T-helper 22 cell (primary cell): ENCODE measurements around the gene DAB1.
"Not testable (repeated sequence)": the region's sequence is repeated elsewhere in the genome, so short reads cannot be mapped to it uniquely, and the experiment has no call there.

Experiments used
- DNase-seq: peaks from one replicate; pipeline ENCODE4 v3.0.0-alpha.2; 2020; ENCODE audit warnings: low read depth

The DAB1 gene

DNA sequence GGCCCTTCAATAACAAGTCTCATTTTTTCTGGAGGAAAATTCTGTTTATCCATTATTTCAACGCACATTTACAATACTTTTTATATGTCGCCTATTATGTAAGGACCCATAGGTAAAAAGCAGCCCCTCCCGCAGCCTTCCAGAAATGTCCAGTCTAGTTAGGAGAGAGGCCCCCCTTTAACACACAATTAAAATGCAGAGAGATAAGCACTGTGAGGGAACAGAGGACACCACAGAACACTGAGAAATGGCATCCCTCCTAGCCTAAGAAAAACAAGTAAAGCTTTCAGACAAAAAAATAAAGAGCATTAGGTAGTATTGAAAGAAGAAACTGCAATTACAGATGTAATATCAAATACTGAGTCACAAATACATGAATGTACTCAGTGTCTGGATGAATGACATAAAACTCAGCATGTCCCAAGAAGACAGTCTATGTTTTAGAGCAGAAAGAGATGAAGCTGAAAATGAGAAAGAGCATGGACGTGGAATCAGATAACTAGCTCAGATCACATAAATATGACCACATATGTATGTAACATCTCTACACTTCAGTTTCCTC lies 62.9 kb downstream of the DAB1 start:
- no peak for DNase-seq

DNA sequence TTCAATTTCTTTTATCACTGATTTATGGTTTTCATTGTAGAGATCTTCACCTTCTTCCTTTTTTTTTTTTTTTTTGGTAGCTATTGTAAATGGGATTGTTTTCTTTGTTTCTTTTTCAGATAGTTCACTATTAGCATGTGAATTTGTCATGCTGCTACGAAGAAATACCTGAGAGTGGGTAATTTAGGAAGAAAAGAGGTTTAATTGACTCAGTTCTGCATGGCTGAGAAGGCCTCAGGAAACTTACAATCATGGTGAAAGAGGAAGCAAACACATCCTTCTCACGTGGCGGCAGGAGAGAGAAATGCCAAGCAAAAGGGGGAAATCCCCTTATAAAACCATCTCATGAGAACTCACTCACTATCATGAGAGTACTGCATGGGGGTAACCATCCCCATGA lies 66.4 kb downstream of the DAB1 start:
- DNase-seq = no peak

DNA sequence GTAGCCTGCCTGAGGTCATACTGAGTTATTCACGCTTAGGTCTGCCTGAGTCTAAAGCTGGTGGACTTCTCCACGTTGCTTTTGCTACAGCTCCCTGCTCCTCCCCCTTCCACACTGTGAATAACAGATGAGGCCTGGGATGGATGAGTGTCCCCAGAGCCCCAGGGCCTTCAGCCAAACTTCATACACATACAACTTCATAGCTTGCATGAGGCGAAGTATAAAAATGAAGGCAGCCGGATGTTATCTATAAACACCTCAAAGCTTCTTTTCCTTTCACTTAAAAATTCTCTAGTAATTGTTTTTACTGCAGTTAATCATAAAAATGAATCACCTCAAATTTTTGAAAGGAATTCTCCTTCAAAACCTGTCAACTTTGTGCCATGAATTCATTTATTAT lies 70.2 kb downstream of the DAB1 start:
- no peak for DNase-seq

DNA sequence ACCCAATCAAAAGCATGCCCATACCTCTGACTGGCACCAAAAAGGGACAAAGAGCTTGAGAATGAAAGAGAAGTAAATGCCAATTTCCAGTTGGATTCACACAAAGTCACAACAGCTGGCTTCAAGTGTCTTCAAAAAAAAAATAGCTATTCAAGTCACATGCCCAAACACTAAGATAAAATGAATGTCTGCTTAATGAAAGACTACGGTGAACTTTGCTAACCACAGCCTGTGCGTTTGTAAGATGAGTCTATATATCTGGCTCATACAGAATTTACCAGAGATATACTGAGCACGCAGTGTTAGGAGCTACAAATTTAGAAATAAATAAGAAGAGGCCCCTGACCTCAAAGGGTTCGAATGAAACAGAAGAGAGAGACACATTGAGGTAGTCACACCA lies 73.2 kb downstream of the DAB1 start:
- no peak for DNase-seq

DNA sequence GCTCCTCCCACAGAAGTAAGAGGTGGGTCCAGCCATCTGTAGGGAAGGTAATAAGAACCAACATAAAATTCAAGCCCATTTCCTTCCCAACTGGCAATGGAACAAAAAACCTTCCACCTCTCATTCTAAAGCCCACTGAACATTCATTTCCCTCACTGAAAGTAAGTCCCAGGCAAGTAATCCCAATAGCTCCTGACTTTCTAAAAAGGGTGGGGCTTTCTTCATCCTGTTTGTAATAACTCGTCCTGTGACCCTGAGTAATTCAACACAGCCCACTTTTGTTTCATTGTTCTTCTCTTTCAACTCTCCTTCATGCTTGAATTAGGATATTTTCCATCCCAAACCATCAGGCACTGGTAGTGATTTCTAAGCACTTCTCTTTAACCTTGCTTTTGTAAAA lies 74.9 kb downstream of the DAB1 start:
- DNase-seq = no peak

DNA sequence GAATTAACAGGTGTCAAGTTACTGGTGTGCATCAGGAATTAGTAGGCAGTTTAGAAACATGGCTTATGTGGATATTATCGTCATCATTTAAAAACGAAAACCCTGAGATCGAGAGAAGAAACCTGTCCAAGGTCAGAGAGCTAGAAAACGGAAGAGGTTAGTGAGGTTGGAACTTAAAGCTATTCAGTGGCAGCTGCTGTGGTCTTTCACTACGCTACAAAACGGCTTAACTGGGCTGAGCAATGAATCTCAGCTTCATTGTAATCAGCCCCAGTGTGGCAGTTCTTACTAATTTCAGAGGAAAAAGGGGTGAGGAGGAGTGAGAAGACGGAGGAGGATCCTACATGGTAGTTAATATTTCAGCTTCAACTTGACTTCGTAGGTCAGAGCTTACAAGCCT lies 77.9 kb downstream of the DAB1 start:
- DNase-seq = no peak

DNA sequence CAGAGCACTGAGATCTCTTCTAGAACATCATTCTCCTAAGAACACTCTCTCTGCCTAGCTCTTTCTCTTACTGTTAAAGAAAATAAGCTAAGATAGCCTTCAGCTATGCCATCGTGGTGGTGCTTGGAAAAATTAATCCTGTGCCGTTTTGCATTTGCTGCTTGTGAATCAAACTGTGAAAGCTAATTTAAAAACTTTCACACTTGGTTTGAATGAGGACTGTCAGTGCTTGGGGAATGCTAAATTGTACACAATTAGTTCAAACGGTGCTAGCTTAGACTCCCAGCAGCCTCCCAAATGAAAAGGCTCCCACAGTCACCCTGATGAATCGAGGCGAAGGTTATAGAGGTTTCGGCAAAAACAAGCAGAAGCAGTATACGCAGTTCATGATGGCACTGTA lies 79.6 kb downstream of the DAB1 start:
- DNase-seq = no peak

DNA sequence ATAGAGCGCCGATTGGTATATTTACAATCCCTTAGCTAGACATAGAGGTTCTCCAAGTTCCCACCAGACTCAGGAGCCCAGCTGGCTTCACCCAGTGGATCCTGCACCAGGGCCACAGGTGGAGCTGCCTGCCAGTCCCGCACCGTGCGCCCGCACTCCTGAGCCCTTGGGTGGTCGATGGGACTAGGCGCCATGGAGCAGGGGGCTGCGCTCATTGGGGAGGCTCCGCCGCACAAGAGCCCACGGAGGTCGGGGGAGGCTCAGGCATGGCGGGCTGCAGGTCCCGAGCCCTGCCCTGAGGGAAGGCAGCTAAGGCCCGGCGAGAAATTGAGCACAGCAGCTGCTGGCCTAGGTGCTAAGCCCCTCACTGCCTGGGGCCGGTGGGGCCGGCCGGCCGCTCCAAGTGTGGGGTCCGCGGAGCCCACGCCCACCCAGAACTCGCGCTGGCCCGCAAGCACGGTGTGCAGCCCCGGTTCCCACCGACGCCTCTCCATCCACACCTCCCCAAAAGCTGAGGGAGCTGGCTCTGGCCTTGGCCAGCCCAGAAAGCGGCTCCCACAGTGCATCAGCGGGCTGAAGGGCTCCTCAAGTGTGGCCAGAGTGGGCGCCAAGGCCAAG lies 80.5 kb downstream of the DAB1 start:
- DNase-seq = not testable (repeated sequence)

DNA sequence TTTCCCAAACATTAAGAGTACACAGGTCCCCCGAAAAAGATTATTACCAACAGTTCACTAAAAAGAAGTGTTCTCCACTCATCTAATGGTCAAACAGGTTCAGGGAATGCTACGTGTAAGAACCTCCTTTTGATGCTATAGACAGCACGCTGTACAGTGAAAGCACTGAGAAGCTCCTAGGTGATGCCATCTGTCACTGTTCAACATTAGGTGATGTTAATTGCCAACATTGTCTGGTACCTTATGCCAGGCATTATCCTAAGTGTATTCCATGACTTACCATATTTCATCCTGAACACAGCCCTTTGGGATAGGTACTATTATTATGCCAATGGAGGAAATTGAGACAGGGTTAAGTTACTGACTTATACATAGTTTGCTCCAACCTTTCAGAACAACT lies 82.1 kb downstream of the DAB1 start:
- no peak for DNase-seq

DNA sequence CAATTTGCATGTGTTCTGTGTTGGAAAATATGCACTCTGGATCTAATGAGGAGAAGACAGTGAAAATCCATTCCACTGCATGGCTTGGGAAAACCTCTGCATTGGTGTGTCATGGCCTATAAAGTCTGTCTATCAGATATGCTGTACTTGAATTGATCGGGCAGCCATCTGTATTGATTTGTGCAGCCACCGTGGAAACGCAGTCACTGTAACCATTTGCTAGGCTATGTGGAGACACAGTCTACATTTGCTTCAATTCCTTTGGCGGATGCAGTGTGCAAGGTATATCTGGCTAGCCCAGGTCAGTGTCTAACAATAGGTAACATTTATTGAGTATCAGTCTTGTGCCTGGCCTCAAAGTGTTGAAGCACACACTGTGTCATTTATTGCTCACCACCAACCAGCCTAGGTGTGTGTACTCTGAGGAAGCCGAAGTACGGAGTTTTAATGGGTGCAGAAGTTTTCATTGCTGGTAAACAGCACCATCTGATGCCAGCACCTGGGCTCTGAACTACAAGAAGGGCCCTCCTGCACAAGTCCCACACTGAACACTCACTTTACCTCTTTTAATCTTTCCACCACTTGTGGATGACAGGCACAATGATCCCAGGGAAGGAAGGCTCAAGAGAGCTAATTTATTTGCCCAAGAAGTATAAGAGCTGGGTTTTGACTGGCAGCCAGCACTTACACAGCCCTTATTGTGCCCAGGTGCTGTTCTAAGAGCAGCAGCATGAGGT lies 83.4 kb downstream of the DAB1 start:
- DNase-seq = no peak

DNA sequence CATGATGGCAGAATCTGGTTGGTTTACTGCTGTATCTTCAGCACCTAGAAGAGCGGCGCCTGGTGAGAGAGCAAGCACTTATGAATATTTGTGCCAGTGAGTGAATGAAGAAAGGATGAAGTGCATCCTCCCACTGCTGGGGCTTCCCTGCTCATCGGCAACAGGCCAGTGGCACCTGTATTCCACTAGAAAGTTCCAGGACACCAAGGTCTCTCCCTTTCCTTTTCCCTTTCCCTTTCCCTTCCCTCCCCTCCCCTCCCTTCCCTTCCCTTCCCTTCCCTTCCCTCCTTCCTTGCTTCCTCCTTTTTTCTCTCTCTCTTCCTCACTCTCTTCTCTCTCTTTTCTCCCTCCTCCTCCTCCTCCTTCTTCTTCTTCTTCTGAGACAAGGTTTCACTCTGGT lies 86.2 kb downstream of the DAB1 start:
- no peak for DNase-seq

DNA sequence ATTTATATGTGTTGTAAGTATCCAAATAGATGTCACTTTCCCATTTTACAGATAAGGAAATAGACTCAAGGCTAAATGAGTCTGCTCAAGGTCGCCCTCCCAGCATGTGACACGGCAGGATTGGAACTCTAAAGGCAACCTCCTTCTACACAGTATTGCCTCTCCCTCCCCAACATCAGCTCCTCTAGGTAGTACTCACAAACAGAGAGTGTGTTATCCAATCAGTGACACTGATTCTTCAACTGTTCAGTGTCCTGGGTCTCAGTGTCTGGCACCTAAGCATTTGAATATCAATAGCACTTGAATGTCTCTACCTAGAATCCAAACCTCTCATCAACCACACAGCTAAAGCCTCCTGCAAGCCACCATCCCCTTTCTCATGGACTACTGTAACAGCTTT lies 87.1 kb downstream of the DAB1 start:
- no peak for DNase-seq

DNA sequence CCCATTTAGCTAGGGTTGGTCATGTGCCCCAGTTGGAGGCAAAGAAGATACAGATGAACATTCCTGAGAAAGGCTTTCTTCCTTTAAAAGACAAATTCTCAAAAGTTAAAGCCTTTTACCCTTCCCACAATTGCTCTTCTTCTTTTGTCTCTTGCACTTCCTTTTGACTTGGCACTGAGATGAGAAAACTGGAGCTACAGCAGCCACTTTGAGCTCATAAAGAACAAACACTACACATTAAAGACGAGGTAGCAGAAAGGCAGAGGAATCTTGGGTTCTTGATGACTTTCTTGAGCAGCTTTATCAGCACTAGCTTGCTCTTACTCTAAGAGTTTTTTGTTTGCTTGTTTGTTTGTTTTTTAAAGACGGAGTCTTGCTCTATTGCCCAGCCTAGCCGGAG lies 92.2 kb downstream of the DAB1 start:
- no peak for DNase-seq

DNA sequence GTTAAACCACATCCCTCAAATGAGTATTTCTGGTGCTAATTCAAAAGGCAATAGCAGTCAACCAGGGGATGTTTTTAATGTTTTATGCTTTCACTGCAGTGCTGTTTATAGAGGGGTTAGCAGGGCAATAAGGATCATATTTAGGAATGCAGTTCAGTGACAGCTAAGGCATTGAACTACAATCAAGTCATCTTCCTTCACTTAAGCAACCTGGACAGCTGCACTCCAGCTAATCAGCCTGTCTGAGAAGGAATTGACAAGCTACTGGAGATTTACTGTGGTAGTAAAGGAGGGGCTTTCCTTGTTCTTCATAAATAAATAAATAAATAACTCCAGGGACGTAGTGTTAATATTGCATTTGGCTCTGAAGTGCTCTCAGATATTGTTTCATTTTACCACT lies 93.9 kb downstream of the DAB1 start:
- DNase-seq = no peak

DNA sequence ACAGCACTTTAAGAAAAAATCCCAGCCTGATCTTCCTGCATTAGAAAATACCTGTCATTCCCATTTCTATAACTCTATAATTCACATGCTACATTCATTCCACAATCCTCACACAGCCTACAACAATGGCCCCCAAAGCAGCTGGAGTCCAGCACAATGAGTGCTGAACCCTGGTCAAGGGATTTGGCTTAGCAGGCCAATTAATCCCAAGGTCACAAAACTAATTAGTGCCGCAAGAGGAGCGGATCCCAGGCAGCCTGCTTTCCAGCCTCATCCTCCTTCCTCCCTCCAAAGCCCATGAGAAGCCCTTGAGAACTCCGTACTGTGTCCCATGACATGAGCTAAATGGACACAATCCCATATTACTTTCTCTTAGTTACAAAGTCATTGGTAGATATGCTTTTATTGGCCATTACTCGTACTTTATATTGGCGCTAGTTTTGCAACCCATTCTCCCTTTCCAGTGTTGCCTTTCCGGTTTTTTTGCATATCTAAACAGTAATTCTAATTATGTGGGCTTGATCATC lies 94.8 kb downstream of the DAB1 start:
- DNase-seq = no peak

DNA sequence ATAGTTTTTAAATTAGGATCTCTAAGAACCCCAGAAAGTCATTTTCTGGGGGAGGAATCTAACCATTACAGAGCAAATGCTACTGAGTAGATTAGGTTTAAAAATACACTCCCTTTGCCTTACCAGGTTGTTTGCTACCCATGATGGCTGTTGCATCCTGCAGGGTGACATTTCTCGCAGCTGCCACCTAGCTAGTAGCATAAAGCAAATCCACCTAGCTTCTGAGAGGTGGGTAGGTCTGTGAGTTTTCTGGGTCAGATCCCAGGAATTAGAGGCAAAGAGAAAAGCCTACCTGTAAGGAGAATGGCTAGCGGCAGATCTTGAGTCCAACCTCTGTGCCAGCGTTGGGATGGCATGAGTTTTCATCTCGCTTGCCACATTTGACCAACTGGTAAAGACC lies 95.9 kb downstream of the DAB1 start:
- DNase-seq = no peak

DNA sequence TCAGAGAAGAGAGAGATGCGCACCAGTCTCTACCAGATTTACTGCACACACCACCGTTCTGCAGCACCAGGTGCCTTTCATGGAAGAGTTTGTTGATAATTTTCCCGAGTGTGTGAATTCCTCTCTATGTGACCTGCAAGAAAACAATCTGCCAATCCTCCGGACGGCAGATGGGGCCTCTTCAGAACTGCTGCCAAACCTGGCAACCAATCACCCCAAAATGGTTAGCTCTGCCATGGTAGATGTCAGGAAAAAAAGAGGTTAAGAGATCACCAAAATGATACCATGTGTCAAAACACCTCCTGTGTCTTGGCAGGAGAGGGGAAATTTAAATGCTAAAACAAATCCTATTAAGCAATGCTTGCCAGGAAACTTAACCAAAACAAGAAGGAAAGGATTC lies 96.5 kb downstream of the DAB1 start:
- DNase-seq = no peak

DNA sequence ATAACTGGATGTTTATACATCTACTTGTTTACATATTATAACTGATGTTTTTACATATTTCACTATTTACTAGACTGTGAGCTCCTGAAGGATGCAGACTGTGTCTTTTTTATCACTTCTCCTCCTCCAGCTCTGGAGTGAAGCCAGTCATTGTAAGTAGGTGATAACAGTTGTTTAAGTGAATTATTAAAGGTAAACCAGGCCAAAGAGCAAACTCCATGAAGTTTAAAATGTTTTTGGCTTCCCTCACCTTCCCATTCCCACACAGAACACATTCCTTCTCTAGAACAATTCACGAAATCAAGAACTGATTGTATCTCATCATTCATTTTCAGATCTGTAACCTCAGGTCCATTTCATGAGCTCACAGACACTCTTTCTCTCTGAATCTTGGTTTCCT lies 98.3 kb downstream of the DAB1 start:
- no peak for DNase-seq

DNA sequence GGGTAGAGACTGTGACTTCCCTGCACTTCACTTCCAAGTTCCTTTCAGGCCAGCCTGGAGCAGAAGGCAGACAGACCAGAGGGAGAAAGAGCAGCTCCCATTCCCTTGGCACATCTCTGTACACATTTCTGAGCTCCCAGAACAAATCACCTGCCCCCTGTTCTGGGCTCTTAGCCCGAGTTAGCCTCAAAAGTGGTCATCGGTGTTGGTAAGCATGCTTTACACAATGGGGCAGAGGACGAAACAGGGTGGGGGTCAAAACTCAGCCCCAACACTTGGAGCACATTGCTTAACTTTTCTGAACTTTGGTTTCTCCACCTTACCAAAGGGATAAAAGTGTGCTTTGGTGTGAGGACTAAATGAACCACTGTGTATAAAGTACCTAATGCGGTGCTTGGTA lies 98.7 kb downstream of the DAB1 start:
- DNase-seq = no peak

DNA sequence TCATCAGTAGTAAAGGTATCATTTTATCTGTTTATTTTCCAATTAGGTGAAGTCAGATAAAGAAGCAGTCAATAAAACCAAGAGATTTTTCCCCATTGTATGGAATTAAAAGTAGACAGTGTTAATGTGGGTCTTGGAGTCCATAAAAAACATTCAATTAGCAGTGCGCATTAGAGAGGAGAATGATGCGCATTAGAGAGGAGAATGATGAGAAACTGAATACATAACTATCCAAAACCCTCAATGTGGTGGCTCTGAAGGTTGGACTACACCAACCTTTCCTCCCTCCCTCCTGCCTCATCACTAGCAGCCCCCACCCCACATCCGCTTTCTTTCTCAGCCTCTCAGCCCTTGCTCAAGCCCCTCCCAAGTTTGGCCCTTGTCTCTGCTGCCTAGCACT lies 99.5 kb downstream of the DAB1 start:
- no peak for DNase-seq

DNA sequence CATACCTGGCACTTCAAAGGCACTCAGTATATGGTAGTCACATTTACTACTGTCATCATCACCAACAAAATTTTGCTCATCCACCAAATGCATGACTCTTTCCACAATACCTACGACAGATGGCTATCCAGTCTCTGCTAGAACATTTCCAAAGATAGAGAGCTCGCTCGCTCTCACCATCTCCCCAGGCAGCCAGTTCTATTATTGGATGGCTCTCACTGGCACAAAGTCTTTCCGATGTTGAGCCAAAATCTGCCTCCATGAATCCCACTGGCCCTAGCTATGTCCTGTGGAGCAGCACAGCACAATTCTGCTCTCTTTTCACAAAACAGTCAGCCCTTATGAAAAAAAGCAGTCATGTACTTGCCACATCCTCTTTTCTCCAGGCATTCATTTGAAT lies 102.1 kb downstream of the DAB1 start:
- DNase-seq = no peak

DNA sequence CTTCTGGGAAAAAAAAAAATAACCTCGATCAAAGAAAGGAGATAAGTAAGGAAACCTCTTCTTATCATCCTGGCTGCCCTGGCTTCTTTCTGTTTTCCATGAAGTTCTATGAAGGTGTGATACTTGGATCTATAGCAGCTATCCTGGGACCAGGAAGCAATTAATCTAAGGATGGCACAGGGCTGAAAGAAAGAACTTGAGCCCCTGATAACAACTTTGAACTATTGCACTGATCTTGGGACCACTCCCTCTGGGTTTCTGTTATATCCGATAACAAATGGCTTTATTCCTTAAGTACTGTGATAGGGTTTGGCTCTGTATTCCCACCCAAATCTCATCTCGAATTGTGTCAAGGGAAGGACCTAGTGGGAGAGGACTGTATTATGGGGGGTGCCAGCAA lies 104.1 kb downstream of the DAB1 start:
- DNase-seq = no peak

DNA sequence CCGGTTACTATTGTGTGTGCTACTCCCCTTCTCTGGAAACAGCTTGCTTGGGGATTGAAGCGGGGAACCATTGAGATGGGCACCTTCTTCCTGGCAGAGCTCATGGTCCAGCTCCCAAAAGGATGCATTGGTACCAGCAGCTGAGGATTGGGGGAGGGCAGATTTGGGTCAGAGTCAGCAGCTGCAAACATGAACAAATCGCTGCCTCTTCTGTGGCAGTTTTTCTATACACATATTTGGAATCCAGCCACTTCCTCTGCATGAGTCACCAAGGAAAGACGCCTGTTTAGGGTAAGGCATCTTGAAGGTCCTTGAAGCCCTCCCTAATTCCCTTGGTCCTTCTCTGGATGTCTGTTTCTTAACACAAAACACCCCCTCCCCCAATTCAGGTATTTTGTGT lies 104.7 kb downstream of the DAB1 start:
- no peak for DNase-seq

DNA sequence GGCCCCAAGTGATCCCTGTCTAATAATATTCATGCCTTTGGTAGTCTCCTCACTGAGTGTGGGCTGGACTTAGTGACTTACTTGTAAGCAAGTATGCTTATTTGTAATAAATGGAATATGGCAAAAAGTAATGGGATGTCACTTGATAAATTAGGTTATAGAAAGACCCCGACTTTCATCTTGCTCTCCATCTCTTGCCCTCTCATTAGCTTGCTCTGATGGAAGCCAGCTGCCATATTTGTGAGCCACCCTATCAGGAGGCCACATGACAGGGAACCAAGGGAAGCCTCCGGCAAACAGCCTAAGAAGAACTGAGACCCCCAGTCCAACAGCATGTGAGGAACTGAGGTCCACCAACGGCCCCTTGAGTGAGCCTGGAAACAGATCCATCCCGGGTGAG lies 107.0 kb downstream of the DAB1 start:
- no peak for DNase-seq
